Suprapubic skin (tissue), 3 donors: ENCODE results near the gene HOXD3.

Experiments used
- EP300 ChIP-seq: sonication (generic); formaldehyde crosslinking; IDR thresholded peaks from one replicate; pipeline ENCODE4 v1.6.1; 2017; ENCODE audit warnings: antibody characterized with exemption
- POLR2A ChIP-seq, 2 donors: fragments of 450-650 bp; IDR thresholded peaks; one replicate each; pipeline ENCODE4 v1.6.1; 2017; ENCODE audit warnings: antibody characterized with exemption in 2 of 2, mild to moderate bottlenecking in 2 of 2, moderate library complexity in 2 of 2
- TF ChIP-seq, protein P1 (sequence below), 2 donors: fragments of 200-600 bp in 1 of 2; fragments of 450-650 bp in 1 of 2; sonication (generic) in 1 of 2; IDR thresholded peaks; one replicate each; pipeline ENCODE4 v1.5.1; 2016 to 2019; ENCODE audit warnings: antibody characterized with exemption in 2 of 2, mild to moderate bottlenecking in 1 of 2, moderate library complexity in 1 of 2

DNA sequence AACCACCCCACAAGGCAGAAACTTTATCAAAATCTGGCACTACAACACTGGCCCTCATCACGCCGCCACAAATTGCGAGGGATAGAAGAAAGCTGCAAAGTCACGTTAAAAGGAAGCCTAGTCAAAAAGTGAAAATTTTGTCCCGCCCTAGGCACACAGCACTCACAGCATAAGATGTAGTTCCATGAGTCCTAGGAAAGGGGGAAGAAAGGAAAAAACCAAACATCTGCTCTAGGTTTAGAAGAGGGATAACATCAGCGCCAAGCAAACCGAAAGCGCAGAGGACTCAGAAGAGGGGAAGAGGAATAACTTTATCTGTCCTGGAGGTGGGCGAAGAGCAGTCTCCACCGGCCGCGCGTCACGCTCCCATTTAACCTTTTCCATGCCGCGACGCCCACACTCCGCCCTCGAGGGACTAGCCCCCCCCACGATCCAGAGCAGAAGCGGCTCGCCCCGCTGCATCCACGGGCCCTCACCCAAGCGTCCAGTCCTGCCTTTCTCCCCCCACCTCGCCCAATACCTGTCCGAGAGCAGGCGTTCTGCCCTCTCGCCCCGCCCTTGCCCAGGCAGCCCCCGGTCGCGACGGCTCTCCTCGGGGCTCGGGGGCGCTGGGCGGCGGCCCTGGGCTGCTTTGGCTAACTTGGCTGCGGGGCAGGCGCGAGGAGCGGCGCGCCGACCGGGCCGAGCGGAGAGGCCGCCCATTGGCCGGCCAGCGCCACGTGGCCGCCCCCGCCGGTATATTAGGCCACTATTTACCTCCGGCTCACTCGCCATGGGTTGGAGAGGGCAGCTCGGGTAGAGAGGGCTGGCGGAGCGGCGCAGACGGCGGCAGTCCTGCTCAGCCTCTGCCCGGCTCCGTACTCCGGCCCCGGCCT is 31.0 kb downstream of the HOXD3 start, which contains the start of gene HOXD1:
- TF ChIP-seq EP300 (no peak), POLR2A (IDR thresholded peaks at IDR 0.05) (no peak)
- TF ChIP-seq, protein P1, sequence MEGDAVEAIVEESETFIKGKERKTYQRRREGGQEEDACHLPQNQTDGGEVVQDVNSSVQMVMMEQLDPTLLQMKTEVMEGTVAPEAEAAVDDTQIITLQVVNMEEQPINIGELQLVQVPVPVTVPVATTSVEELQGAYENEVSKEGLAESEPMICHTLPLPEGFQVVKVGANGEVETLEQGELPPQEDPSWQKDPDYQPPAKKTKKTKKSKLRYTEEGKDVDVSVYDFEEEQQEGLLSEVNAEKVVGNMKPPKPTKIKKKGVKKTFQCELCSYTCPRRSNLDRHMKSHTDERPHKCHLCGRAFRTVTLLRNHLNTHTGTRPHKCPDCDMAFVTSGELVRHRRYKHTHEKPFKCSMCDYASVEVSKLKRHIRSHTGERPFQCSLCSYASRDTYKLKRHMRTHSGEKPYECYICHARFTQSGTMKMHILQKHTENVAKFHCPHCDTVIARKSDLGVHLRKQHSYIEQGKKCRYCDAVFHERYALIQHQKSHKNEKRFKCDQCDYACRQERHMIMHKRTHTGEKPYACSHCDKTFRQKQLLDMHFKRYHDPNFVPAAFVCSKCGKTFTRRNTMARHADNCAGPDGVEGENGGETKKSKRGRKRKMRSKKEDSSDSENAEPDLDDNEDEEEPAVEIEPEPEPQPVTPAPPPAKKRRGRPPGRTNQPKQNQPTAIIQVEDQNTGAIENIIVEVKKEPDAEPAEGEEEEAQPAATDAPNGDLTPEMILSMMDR (IDR thresholded peaks at IDR 0.05) = no peak
